H54 (cell line): ENCODE results near the gene MYL5.

ENCODE experiments used
- DNase-seq: peaks from one replicate; pipeline ENCODE4 v3.0.0; 2011; ENCODE audit warnings: low spot score, mixed read lengths; ENCODE audit not compliant: insufficient read length
- FAIRE-seq: peaks from 3 replicates; lab custom pipeline; 2011; peaks lifted over from hg19 to GRCh38; lab: Jason Lieb, UNC
- POLR2A ChIP-seq: IDR thresholded peaks from 2 replicates; pipeline ENCODE4 v1.6.1; 2011; ENCODE audit warnings: low read depth, mild to moderate bottlenecking, low read length

MYL5 gene

DNA sequence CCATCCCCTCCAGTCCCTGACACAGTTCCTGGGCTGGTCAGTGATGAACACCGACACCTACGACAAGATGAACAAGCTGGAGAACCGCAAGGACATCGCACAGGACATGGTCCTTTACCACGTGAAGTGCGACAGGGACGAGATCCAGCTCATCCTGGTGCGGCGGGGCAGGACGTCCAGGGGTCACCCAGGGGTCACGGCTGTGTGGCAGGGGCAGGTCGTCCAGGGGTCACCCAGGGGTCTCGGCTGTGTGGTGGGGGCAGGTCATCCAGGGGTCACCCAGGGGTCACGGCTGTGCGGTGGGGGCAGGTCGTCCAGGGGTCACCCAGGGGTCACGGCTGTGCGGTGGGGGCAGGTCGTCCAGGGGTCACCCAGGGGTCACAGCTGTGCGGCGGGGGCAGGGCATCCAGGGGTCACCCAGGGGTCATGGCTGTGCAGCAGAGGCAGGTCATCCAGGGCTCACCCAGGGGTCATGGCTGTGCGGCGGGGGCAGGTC is 17.0 kb upstream of the MYL5 start:
- TF ChIP-seq POLR2A, result no peak
- FAIRE-seq (no peak), DNase-seq (no peak)

DNA sequence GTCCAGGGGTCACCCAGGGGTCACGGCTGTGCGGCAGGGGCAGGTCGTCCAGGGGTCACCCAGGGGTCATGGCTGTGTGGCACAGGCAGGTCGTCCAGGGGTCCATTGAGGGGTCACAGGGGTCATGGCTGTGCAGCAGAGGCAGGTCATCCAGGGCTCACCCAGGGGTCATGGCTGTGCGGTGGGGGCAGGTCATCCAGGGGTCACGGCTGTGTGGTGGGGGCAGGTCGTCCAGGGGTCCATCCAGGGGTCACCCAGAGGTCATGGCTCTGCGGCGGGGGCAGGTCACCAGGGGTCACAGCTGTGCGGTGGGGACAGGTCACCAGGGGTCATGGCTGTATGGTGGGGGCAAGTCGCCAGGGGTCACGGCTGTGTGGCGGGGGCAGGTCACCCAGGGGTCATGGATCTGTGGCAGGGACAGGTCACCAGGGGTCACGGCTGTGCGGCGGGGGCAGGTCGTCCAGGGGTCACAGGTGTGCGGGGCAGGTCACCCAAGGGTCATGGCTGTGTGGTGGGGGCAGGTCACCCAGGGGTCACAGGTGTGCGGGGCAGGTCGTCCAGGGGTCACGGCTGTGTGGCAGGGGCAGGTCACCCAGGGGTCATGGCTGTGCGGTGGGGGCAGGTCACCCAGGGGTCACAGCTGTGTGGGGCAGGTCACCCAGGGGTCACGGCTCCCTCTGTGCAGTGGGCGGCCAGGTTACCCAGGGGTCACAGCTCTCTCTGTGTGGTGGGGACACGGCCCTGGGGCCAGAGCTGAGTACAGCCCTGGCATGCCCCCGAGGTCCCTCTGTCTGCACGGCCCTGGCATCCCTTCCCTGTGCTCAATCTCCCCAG is 16.3 kb upstream of the MYL5 start:
- TF ChIP-seq POLR2A, result no peak
- no peak for FAIRE-seq
- no peak for DNase-seq

DNA sequence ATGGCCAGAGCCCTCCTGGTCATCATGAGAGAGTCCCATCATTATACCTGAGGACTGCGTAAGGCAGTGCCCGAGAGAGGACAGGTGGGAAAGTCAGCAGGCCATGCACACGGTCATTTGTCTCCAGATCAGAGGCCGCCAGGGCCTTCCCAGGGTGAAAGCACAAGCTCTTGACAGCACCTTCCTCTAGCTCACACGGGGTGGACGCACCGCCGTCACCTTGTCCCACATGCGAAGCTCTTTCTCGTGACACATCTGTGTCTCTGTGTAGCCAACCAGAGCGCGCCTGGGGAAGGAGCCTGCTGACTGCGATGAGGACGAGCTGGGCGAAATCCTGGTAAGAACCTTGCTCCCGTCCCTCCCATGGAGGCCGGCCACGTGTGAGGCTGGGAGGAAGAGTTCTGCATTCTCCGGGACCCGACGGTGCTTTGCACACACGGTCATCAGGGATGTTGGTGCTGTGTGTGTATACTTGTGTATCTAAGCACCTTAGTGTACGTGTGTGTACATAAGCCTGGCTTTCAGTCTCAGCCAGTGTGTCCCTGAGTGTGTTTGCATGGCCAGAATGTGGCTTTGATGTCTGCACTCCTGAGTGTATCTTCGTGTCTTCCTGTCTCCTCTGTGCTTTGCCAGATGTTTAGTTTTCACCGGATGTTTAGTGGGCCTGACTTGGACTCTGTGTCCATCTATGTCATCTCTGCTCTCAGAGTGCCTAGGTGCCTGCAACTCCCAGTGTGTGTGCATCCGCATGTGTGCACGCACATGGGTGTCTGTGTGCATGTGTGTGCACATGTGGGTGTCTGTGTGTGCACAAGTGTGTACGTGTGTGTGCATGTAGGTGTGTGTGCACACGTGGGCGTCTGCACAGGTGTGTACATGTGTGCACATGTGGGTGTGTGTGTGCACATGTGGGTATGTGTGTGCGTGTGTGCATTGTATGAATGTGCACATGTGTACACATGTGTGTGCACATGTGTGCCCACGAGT is 15.4 kb upstream of the MYL5 start:
- FAIRE-seq, result no peak
- no peak for DNase-seq
- no peak for TF ChIP-seq POLR2A

DNA sequence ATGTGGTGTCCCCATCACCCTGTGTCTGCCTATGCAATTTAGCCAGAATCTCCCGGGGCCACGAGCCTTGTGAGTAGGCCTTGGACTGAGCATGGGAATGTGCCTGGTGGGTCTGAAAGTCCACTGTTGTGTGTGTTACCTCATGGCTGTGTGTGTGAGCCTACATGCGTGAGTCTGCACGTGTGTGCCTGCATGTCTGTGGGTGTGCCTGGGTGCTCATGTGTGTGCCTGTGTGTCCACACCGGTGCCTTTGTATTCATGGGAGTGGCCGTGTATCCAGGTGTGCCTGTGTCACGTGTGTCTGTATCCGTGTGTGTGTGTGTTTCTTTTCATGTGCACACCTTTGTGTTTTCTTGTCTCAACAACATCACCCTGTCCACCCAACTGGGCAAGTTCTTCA is 14.5 kb upstream of the MYL5 start:
- no peak for TF ChIP-seq POLR2A
- FAIRE-seq (no peak), DNase-seq (no peak)

DNA sequence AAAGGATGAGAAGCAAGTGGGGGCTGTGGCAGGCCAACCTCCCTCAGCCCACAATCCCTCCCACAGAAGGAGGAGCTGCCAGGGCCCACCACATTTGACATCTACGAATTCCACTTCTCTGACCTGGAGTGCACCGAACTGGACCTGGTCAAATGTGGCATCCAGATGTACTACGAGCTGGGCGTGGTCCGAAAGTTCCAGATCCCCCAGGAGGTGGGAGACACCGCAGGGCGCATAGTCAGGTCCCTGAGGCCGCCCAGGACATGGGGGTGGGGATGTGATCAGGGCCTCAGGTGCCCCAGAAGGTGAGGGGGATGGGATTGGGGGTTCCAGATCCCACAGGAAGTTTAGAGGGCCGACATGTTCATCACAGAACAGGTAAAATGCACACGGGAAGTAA is 13.9 kb upstream of the MYL5 start:
- FAIRE-seq (no peak), DNase-seq (no peak)
- TF ChIP-seq POLR2A, result no peak

DNA sequence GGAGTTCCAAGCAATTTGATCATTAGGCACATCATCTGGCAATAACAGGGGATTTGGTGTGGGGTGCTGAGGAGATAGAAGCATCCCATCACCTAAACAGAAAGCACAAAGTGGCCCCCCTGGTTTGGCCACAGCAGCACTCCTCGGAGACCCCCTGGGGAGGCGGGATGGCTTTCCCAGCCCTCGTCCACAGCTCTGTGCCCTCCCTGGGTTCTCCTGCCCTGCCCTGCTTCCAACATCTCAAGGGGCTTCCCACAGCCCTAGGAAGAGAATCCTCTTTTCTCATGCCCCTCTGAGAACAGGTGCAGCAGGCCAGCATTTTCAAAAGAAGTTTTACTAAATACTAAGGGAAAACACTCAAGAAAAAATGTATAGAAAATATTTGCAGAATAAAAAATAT is 13.1 kb upstream of the MYL5 start:
- TF ChIP-seq POLR2A, result no peak
- DNase-seq (no peak), FAIRE-seq (no peak)

DNA sequence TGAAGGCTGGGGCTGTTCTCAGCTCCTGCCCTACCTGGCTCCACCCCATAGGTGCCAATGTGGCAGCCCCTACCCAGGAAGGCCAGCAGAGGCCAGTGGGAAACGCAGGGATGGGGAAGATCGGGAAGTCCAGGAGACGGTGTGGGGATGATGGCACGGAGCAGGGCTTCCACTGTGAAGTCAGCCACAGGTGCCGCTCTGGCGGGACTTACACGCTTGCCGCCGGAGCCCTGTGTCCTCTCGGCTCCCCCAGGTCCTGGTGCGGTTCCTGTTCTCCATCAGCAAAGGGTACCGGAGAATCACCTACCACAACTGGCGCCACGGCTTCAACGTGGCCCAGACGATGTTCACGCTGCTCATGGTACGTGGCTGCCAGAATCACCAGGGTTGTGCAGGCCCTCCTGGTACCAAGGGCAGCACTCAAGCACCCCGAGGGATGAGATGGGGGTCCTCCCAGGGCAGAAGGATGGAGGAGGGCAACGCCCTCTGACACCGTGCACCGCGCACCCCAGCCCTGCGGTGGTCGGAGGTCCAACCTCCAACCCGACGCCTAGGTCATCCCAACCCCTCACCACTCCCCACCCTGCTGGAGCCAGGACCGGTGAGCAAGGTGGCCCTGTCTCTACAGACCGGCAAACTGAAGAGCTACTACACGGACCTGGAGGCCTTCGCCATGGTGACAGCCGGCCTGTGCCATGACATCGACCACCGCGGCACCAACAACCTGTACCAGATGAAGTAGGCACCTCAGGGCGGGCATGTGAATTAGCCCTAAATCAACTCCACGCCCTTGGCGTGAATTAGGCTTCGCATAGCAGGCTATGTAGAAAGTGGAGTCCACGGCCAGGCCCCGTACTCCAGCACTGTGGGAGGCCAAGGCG is 12.2 kb upstream of the MYL5 start:
- DNase-seq (no peak), FAIRE-seq (no peak)
- no peak for TF ChIP-seq POLR2A

DNA sequence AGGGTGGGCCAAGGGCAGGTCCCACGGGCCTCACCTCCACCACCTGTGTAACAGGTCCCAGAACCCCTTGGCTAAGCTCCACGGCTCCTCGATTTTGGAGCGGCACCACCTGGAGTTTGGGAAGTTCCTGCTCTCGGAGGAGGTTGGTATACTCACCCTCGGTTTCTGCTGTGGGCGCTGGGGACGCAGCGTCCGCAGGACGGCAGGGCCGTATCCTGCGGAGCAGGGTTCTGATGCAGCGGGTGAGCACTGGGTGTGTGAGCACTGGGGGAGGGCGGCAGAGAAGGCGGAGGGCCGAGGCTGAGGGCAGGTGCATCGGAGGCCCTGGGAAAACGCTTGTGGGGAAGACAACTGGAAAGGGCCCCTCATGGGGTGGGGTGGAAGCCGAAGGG is 11.3 kb upstream of the MYL5 start:
- FAIRE-seq, result no peak

DNA sequence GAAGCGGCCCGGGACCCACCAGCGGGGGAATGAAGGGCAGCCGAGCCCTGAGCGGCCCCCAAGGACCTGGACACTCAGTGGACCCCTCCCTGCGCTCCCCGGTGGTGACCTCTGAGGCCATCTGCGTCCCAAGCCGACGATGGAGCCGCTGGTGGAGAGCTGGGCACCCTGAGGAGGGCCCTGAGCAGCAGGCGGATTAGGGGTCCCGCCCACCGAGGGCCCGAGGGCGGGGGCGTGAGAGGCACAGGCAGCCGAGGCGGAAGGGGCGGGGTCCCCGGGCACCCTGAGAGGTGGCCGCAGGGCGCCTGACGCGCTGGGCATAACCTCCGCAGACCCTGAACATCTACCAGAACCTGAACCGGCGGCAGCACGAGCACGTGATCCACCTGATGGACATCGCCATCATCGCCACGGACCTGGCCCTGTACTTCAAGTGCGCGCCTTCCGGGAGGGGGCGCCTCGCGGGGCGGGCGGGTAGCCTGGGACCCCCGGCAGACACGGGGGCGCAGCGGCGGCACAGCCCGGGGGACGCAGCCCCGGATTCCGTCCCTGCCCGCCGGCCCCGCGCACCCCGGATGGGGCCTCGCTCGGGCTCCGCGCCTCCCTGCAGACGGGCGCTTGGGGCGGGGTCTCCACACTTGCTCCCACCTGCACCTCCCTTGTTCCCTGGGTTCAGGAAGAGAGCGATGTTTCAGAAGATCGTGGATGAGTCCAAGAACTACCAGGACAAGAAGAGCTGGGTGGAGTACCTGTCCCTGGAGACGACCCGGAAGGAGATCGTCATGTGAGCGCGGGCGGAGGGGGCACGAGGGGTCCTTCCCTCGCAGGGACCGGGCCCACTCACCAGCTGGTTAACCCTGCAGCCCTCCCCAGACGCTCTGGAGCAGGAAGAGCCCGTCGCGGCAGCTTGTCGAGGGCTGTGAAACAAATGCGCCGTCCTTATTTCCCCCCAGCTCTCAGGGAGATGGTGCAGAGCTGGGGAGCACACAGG is 10.6 kb upstream of the MYL5 start:
- FAIRE-seq (no peak), DNase-seq (no peak)
- no peak for TF ChIP-seq POLR2A

More for the DNA sequence above, 11.3 kb upstream of the MYL5 start:
- no peak for DNase-seq
- no peak for TF ChIP-seq POLR2A

DNA sequence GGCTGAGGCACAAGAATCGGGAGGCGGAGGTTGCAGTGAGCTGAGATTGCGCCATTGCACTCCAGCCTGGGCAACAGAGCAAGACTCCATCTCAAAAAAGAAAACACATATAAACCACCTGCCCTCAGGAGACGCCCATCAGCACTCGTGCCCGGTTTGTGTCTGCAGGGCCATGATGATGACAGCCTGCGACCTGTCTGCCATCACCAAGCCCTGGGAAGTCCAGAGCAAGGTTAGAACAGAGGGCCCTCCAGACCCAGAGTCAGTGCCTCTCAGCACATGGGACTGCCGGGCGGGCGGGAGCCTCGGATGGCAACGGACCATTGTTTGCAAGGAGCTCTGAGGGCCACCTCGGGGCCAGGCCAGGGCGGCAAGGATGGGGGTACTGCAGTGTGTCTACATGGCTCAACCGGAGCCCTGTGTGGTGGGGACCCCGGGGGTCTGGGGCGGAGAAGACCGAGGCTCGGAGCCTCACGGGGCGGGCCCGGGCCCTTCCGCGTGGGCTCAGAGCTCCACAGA is 9.6 kb upstream of the MYL5 start:
- no peak for TF ChIP-seq POLR2A
- DNase-seq, result no peak
- FAIRE-seq, result no peak

DNA sequence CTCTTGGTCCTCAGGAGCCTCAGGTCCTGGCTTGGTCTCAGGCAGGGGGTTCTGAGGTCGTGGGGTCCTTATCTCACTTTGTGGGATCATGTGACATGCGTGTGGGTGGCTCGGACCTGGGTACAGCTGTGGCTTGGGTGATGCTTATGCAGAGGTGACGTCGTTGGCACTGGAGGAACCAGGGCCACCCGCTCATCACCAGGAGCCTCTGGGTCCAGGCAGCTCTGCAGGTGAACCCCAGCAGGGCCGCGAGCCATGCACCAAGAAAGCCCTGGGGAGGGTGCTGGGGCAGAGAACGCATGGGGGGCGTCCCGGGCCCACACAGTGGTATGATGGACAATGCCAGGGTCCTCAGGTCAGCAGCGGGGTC is 9.0 kb upstream of the MYL5 start:
- TF ChIP-seq POLR2A, result no peak
- no peak for FAIRE-seq

More for the DNA sequence above, 9.0 kb upstream of the MYL5 start:
- DNase-seq, result no peak
